Neutrophil (primary cell): ENCODE data around the gene KCNT1.

Source experiments
- H3K27ac ChIP-seq: fragments of 200-600 bp; sonication (generic); 2 replicates; pipeline ENCODE4 v1.5.1; 2016; ENCODE audit warnings: mild to moderate bottlenecking, moderate library complexity
- H3K27me3 ChIP-seq: fragments of 200-600 bp; sonication (generic); 2 replicates; pipeline ENCODE4 v1.6.0; 2016; ENCODE audit warnings: mild to moderate bottlenecking
- H3K36me3 ChIP-seq: fragments of 200-600 bp; sonication (generic); 2 replicates; pipeline ENCODE4 v1.5.1; 2017
- H3K4me1 ChIP-seq, 2 experiments: fragments of 200-600 bp in 1 of 2; sonication (generic) in 1 of 2; 1 replicate in 1 of 2; 2 replicates in 1 of 2; pipeline versions ENCODE4 v1.5.1 to v1.6.1; 2013 to 2016; ENCODE audit warnings: low read depth in 1 of 2, low read length in 1 of 2, mild to moderate bottlenecking in 1 of 2, moderate library complexity in 1 of 2; ENCODE audit not compliant: control insufficient read depth in 1 of 2, insufficient read depth in 1 of 2
- H3K4me3 ChIP-seq, 2 experiments: fragments of 200-600 bp in 1 of 2; sonication (generic) in 1 of 2; 1 replicate in 1 of 2; 2 replicates in 1 of 2; pipeline ENCODE4 v1.5.1; 2013 to 2016; ENCODE audit warnings: low read depth in 1 of 2, low read length in 1 of 2, mild to moderate bottlenecking in 1 of 2, moderate library complexity in 1 of 2
- H3K9me3 ChIP-seq: fragments of 200-600 bp; sonication (generic); 2 replicates; pipeline ENCODE4 v1.5.1; 2016
- CTCF ChIP-seq: fragments of 200-600 bp; sonication (generic); IDR thresholded peaks from 2 replicates; pipeline ENCODE4 v1.5.1; 2016; ENCODE audit warnings: antibody characterized with exemption

Gene KCNT1

GRCh38 chr9:135821116-135821515 lies 119.1 kb downstream of the KCNT1 start:
- Histone ChIP-seq H3K4me3 (no peak overlapping the region), H3K9me3 (no peaks in the 10 kb centered on the region), H3K27ac (no peak overlapping the region), H3K27me3 (no peaks in the 10 kb centered on the region), H3K4me1 (no peaks in the 10 kb centered on the region), H3K36me3 (peaks cover 80% of the 10 kb centered on the region)
- no peak for TF ChIP-seq CTCF

- Histone ChIP-seq H3K27me3 (no peaks in the 10 kb centered on the region), H3K4me1 (no peaks in the 10 kb centered on the region), H3K27ac (no peak overlapping the region), H3K9me3 (no peaks in the 10 kb centered on the region), H3K4me3 (no peak overlapping the region), H3K36me3 (peaks cover 72% of the 10 kb centered on the region)
- no peak for TF ChIP-seq CTCF
Measured at GRCh38 chr9:135821733-135822373, 119.9 kb downstream of the KCNT1 start.

GRCh38 chr9:135822374-135822755 lies 120.4 kb downstream of the KCNT1 start:
- TF ChIP-seq CTCF, result no peak
- Histone ChIP-seq H3K4me3 (no peak overlapping the region), H3K36me3 (peaks cover 67% of the 10 kb centered on the region), H3K9me3 (no peaks in the 10 kb centered on the region), H3K27me3 (no peaks in the 10 kb centered on the region), H3K27ac (no peak overlapping the region), H3K4me1 (no peaks in the 10 kb centered on the region)

- Histone ChIP-seq H3K27ac (no peak overlapping the region), H3K36me3 (peaks cover 61% of the 10 kb centered on the region), H3K4me3 (no peak overlapping the region), H3K27me3 (no peaks in the 10 kb centered on the region), H3K9me3 (no peaks in the 10 kb centered on the region), H3K4me1 (no peaks in the 10 kb centered on the region)
- TF ChIP-seq CTCF, result no peak
Measured at GRCh38 chr9:135823036-135823435, 121.1 kb downstream of the KCNT1 start.

GRCh38 chr9:135825435-135826187 lies 123.6 kb downstream of the KCNT1 start:
- Histone ChIP-seq H3K4me1 (no peaks in the 10 kb centered on the region), H3K36me3 (peaks cover 41% of the 10 kb centered on the region), H3K4me3 (no peak overlapping the region), H3K27ac (no peak overlapping the region), H3K9me3 (no peaks in the 10 kb centered on the region), H3K27me3 (no peaks in the 10 kb centered on the region)
- no peak for TF ChIP-seq CTCF
